HepG2 (cell line): Measurements from ENCODE around the gene OTOGL. TPM values are rescaled to one million over a fixed set of nuclear protein-coding genes. Genes with fewer than 3 reads are reported as not detected.

ENCODE experiments used
- ATAC-seq: fragments of 200-7000 bp; cut with Tn5 transposase; 3 replicates; pipeline ENCODE4 v1.9.1; 2020; ENCODE audit warnings: mild to moderate bottlenecking, moderate library complexity
- BruUV-seq: library from RNA; stranded (reverse); fragments of 400-500 nt; replicated peaks from 2 replicates; lab custom pipeline; 2021; lab: Mats Ljungman, UMichigan
- CTCF ChIA-PET: fragments of 300-600 bp; formaldehyde crosslinking; extraction: SDS; loops from one replicate; lab custom pipeline; 2021; ENCODE audit warnings: low total read pairs, inconsistent platforms, low intra/inter-chr PET ratio; lab: Yijun Ruan, JAX
- POLR2A ChIA-PET: fragments of 350-600 bp; sonication (Branson Sonifier 250); formaldehyde crosslinking; loops from one replicate; lab custom pipeline; 2020; ENCODE audit warnings: antibody characterized with exemption, inconsistent platforms; lab: Yijun Ruan, JAX
- DNase-seq: peaks from one replicate; pipeline ENCODE4 v3.0.0-alpha.2; 2015; ENCODE audit warnings: low spot score
- FAIRE-seq: peaks from 3 replicates; lab custom pipeline; 2011; peaks lifted over from hg19 to GRCh38; lab: Jason Lieb, UNC
- H2AFZ ChIP-seq: one replicate; pipeline ENCODE4 v1.6.1; 2011; ENCODE audit warnings: low read length, inconsistent platforms
- H3K27ac ChIP-seq: fragments of 300-600 bp; 3 replicates; pipeline ENCODE4 v1.8.0; 2011; ENCODE audit warnings: mixed run types, mild to moderate bottlenecking, mixed read lengths, low read length, inconsistent platforms; ENCODE audit not compliant: insufficient read depth; ENCODE audit errors: extremely low read length
- H3K27me3 ChIP-seq, 2 experiments: fragments of 200-600 bp in 1 of 2; 2 replicates in 1 of 2; 3 replicates in 1 of 2; pipeline versions ENCODE4 v1.6.0 to v1.8.0; 2011; ENCODE audit warnings: low read length in 2 of 2, mild to moderate bottlenecking in 2 of 2, moderate library complexity in 2 of 2, inconsistent platforms in 1 of 2; ENCODE audit not compliant: insufficient read depth in 2 of 2, control insufficient read depth in 1 of 2
- H3K36me3 ChIP-seq, 2 experiments: fragments of 200-600 bp in 1 of 2; replicated peaks in 1 of 2; 2 replicates in 1 of 2; 3 replicates in 1 of 2; pipeline versions ENCODE4 v1.5.1 to v1.8.0; 2011; ENCODE audit warnings: low read length in 2 of 2, inconsistent platforms in 1 of 2; ENCODE audit not compliant: insufficient read depth in 2 of 2, control insufficient read depth in 1 of 2
- H3K4me1 ChIP-seq: 2 replicates; pipeline ENCODE4 v1.5.1; 2012; ENCODE audit warnings: low read length, inconsistent platforms; ENCODE audit not compliant: insufficient read depth
- H3K4me2 ChIP-seq: 2 replicates; pipeline ENCODE4 v1.6.0; 2011; ENCODE audit warnings: low read depth, low read length, inconsistent platforms
- H3K4me3 ChIP-seq, 3 experiments: fragments of 200-600 bp in 1 of 3; sonication (generic), shearing (Covaris generic) in 1 of 3; replicated peaks in 1 of 3; 2 replicates each; pipeline ENCODE4 v1.5.1; 2011 to 2016; ENCODE audit warnings: low read length in 3 of 3, inconsistent platforms in 2 of 3, low read depth in 2 of 3, mild to moderate bottlenecking in 2 of 3, control low read depth in 1 of 3, mixed read lengths in 1 of 3; ENCODE audit not compliant: insufficient read depth in 1 of 3
- H3K79me2 ChIP-seq: one replicate; pipeline ENCODE4 v1.6.1; 2011; ENCODE audit warnings: low read length, inconsistent platforms; ENCODE audit not compliant: insufficient read depth
- H3K9ac ChIP-seq: 2 replicates; pipeline ENCODE4 v1.6.0; 2011; ENCODE audit warnings: mild to moderate bottlenecking, low read depth, low read length, inconsistent platforms; ENCODE audit not compliant: insufficient read depth
- H3K9me3 ChIP-seq: 2 replicates; pipeline ENCODE4 v1.5.1; 2012; ENCODE audit warnings: mild to moderate bottlenecking, low read length
- H4K20me1 ChIP-seq: 2 replicates; pipeline ENCODE4 v1.6.0; 2011; ENCODE audit warnings: inconsistent platforms, mild to moderate bottlenecking, low read length, moderate library complexity; ENCODE audit not compliant: insufficient read depth
- HNF4A ChIP-seq: sonication (generic); formaldehyde crosslinking; IDR thresholded peaks from 2 replicates; pipeline ENCODE4 v1.4.0; 2020; ENCODE audit warnings: missing genetic modification reagents
- HNRNPK ChIP-seq: fragments of 200-400 bp; formaldehyde crosslinking; IDR thresholded peaks from 2 replicates; pipeline ENCODE4 v1.6.1; 2018; ENCODE audit warnings: low read length, low read depth, moderate library complexity, mild to moderate bottlenecking; ENCODE audit not compliant: poor library complexity, severe bottlenecking
- MAFF ChIP-seq: IDR thresholded peaks from 2 replicates; pipeline ENCODE4 v1.6.1; 2011; ENCODE audit warnings: low read depth, low read length, improper control_type of control experiment
- MAFK ChIP-seq, 2 experiments: IDR thresholded peaks in 1 of 2; conservative IDR thresholded peaks in 1 of 2; 2 replicates each; pipeline ENCODE4 v1.6.1; 2011; ENCODE audit warnings: improper control_type of control experiment in 2 of 2, low read length in 2 of 2
- PHF5A ChIP-seq: IDR thresholded peaks from one replicate; pipeline ENCODE4 v1.6.1; 2018; ENCODE audit warnings: low read depth, missing genetic modification reagents; ENCODE audit not compliant: unreplicated experiment
- SOX6 ChIP-seq, 2 experiments: fragments of 450-650 bp in 1 of 2; sonication (generic) in 1 of 2; formaldehyde crosslinking in 1 of 2; IDR thresholded peaks; 2 replicates each; pipeline versions ENCODE4 v1.4.0 to v1.6.1; 2017 to 2020; ENCODE audit warnings: antibody characterized with exemption in 1 of 2, mild to moderate bottlenecking in 1 of 2, missing genetic modification reagents in 1 of 2
- TP53 ChIP-seq: sonication (generic); formaldehyde crosslinking; conservative IDR thresholded peaks from 2 replicates; pipeline ENCODE4 v1.4.0; 2020; ENCODE audit warnings: missing genetic modification reagents
- ZBTB3 ChIP-seq: sonication (generic); formaldehyde crosslinking; IDR thresholded peaks from 2 replicates; pipeline ENCODE4 v1.4.0; 2020; ENCODE audit warnings: low read depth, mild to moderate bottlenecking, moderate library complexity, missing genetic modification reagents, borderline replicate concordance
- ZNF234 ChIP-seq: sonication (generic); formaldehyde crosslinking; conservative IDR thresholded peaks from 2 replicates; pipeline ENCODE4 v1.5.1; 2020; ENCODE audit warnings: mild to moderate bottlenecking, missing genetic modification reagents
- ZNF3 ChIP-seq: IDR thresholded peaks from 2 replicates; pipeline ENCODE4 v1.7.0; 2017; ENCODE audit warnings: inconsistent platforms
- ZNF549 ChIP-seq: sonication (generic); formaldehyde crosslinking; IDR thresholded peaks from 2 replicates; pipeline ENCODE4 v1.5.0; 2020; ENCODE audit warnings: missing genetic modification reagents
- ZNF567 ChIP-seq: sonication (generic); formaldehyde crosslinking; IDR thresholded peaks from 2 replicates; pipeline ENCODE4 v1.8.1; 2023; ENCODE audit warnings: mild to moderate bottlenecking, missing genetic modification reagents, borderline replicate concordance
- ZNF660 ChIP-seq: sonication (generic); formaldehyde crosslinking; IDR thresholded peaks from 2 replicates; pipeline ENCODE4 v1.5.1; 2020; ENCODE audit warnings: mild to moderate bottlenecking, low read depth, missing genetic modification reagents, borderline replicate concordance
- ZNF761 ChIP-seq: sonication (generic); formaldehyde crosslinking; conservative IDR thresholded peaks from 2 replicates; pipeline ENCODE4 v1.4.0; 2020; ENCODE audit warnings: mild to moderate bottlenecking, missing genetic modification reagents
- ZNF879 ChIP-seq: sonication (generic); formaldehyde crosslinking; IDR thresholded peaks from 2 replicates; pipeline ENCODE4 v1.8.1; 2023; ENCODE audit warnings: missing genetic modification reagents
- ZZZ3 ChIP-seq: sonication (generic); formaldehyde crosslinking; IDR thresholded peaks from 2 replicates; pipeline ENCODE4 v1.4.0; 2020; ENCODE audit warnings: missing genetic modification reagents, mild to moderate bottlenecking, borderline replicate concordance
- WGBS: methylation state at CpG from one replicate; pipeline ENCODE4 v1.1.6; 2017; ENCODE audit warnings: low lambda C conversion rate; 5-methylcytosine and 5-hydroxymethylcytosine counted together
- in situ Hi-C: cut with HindIII; loops from 2 replicates; pipeline ENCODE4 v1.10.0; 2017; ENCODE audit warnings: low pct_unique_long_range_greater_than_20kb; ENCODE audit not compliant: extremely low pct_ligation_motif_present
- intact Hi-C: fragments of 100-400 bp; cut with micrococcal nuclease; formaldehyde crosslinking; loops from one replicate; pipeline ENCODE4 v1.10.0; 2022; ENCODE audit not compliant: unreplicated experiment
- polyA plus RNA-seq, 8 experiments: library from polyadenylated mRNA; depleted of rRNA in 3 of 8; stranded (reverse) in 7 of 8; unstranded in 1 of 8; fragments of >200 nt; fragmentation: Illumina TruSeq in 4 of 8; extraction: Trizol in 4 of 8; gene quantifications; 2 replicates each; pipeline versions ENCODE4 v1.2.1 to v1.2.3, GENCODE V29; 2011 to 2016; ENCODE audit warnings: low read depth in 4 of 8, missing spikeins in 1 of 8, mixed read lengths in 1 of 8; ENCODE audit not compliant: insufficient read depth in 1 of 8
- total RNA-seq, 5 experiments: library from RNA; depleted of rRNA; stranded (reverse); fragments of >200 nt; fragmentation: Illumina TruSeq; extraction: Trizol; gene quantifications; 2 replicates each; pipeline ENCODE4 v1.2.3, GENCODE V29; 2016; ENCODE audit warnings: low read depth in 1 of 5

The OTOGL gene
- total and polyA plus RNA-seq, 2 of the 13 experiments (the other 11 are each of a cell fraction or from before 2014, with no cell fraction given), result not detected

GRCh38 chr12:80213871-80214270, 114.5 kb downstream of the OTOGL start (continued):
- no peak for TF ChIP-seq ZZZ3

- Histone ChIP-seq H2AFZ (no peak overlapping the region), H3K4me1 (peaks cover 27% of the 10 kb centered on the region), H3K9ac (no peak overlapping the region), H3K4me2 (no peak overlapping the region; the same call in 1 of the 2 replicates), H3K9me3 (no peaks in the 10 kb centered on the region), H3K79me2 (no peaks in the 10 kb centered on the region), H3K36me3 (no peaks in the 10 kb centered on the region), H4K20me1 (no peaks in the 10 kb centered on the region), H3K27ac (no peak overlapping the region), H3K4me3 (no peak overlapping the region), H3K27me3 (no peaks in the 10 kb centered on the region)
- intact Hi-C loops (no loop called here), in situ Hi-C loops (no loop called here)
- TF ChIP-seq SOX6 (IDR thresholded peaks at IDR 0.05) (no peak), SOX6 (CRISPR knock-in tag; IDR thresholded peaks at IDR 0.05) (no peak), ZNF660 (CRISPR knock-in tag) (no peak), TP53 (CRISPR knock-in tag) (no peak), ZNF879 (CRISPR knock-in tag) (no peak), MAFF (peak; percentile 71), ZNF549 (CRISPR knock-in tag) (no peak), MAFK (conservative IDR thresholded peaks at IDR 0.05 in 1 of 2, IDR thresholded peaks at IDR 0.05 in 1 of 2; ENCODE audit: low read length in 2 of 2) (peak; percentile 69 to 74), HNRNPK (peak; percentile 26), ZBTB3 (no peak), HNF4A (CRISPR knock-in tag) (no peak), ZNF3 (CRISPR knock-in tag) (no peak), ZNF234 (CRISPR knock-in tag) (no peak), ZNF567 (CRISPR knock-in tag) (no peak), PHF5A (CRISPR knock-in tag) (no peak), ZNF761 (CRISPR knock-in tag) (no peak)
- DNase-seq (no peak), FAIRE-seq (no peak), ATAC-seq (no peak)
- 4% methylated on average over 5 of the region's 5 CpGs for WGBS
- CTCF ChIA-PET, result no interaction called here
- POLR2A ChIA-PET, result no interaction called here
- no TSS peak for BruUV-seq
Observed at GRCh38 chr12:80217011-80217535, 117.7 kb downstream of the OTOGL start.
